IPS-18c (cell line): ENCODE results near the gene PALD1.
"Not testable (repeated sequence)": the region's sequence is repeated elsewhere in the genome, so short reads cannot be mapped to it uniquely, and the experiment has no call there.

Source experiments
- H3K4me3 ChIP-seq: 2 replicates; pipeline ENCODE4 v1.7.0; 2013; ENCODE audit warnings: low read depth, mild to moderate bottlenecking, low read length, moderate library complexity; ENCODE audit not compliant: insufficient read depth
- H3K9me3 ChIP-seq: one replicate; pipeline ENCODE4 v1.6.1; 2013; ENCODE audit warnings: mild to moderate bottlenecking, low read length, moderate library complexity; ENCODE audit not compliant: control insufficient read depth, insufficient read depth

The PALD1 gene

GRCh38 chr10:70596110-70596798 is 117.7 kb downstream of the PALD1 start:
- peaks cover 2% of the 10 kb centered on the region for H3K9me3 ChIP-seq
- H3K4me3 ChIP-seq: no peak overlapping the region

GRCh38 chr10:70596860-70597809 is 118.6 kb downstream of the PALD1 start:
- Histone ChIP-seq H3K9me3 (peaks cover 2% of the 10 kb centered on the region), H3K4me3 (no peak overlapping the region)

- H3K4me3 ChIP-seq: no peak overlapping the region
- H3K9me3 ChIP-seq: peaks cover 2% of the 10 kb centered on the region
Observed at GRCh38 chr10:70597856-70598815, 119.6 kb downstream of the PALD1 start.

- Histone ChIP-seq H3K9me3 (peaks cover 2% of the 10 kb centered on the region), H3K4me3 (no peak overlapping the region)
Observed at GRCh38 chr10:70598857-70599295, 120.3 kb downstream of the PALD1 start.

- peaks cover 2% of the 10 kb centered on the region for H3K9me3 ChIP-seq
- H3K4me3 ChIP-seq: no peak overlapping the region
Observed at GRCh38 chr10:70599319-70599718, 120.8 kb downstream of the PALD1 start.

- Histone ChIP-seq H3K9me3 (peaks cover 2% of the 10 kb centered on the region), H3K4me3 (no peak overlapping the region)
Observed at GRCh38 chr10:70599791-70600190, 121.2 kb downstream of the PALD1 start.

GRCh38 chr10:70600512-70601395 is 122.2 kb downstream of the PALD1 start:
- H3K4me3 ChIP-seq: no peak overlapping the region
- peaks cover 2% of the 10 kb centered on the region for H3K9me3 ChIP-seq

- H3K9me3 ChIP-seq: peaks cover 2% of the 10 kb centered on the region
- no peak overlapping the region for H3K4me3 ChIP-seq
Observed at GRCh38 chr10:70601746-70602145, 123.2 kb downstream of the PALD1 start.

GRCh38 chr10:70602665-70603448 is 124.3 kb downstream of the PALD1 start, which contains the start of gene PRF1:
TSS of gene PRF1 (minus strand) at chr10:70602741. CDS start at chr10:70600902, 1,839 bp downstream.
- H3K4me3 ChIP-seq: no peak within 1 kb of the TSS

GRCh38 chr10:70603449-70603801 is 124.9 kb downstream of the PALD1 start:
- Histone ChIP-seq H3K9me3 (peaks cover 2% of the 10 kb centered on the region), H3K4me3 (no peak overlapping the region)

More at GRCh38 chr10:70602665-70603448, 124.3 kb downstream of the PALD1 start, which contains the start of gene PRF1:
- H3K9me3 ChIP-seq: peaks cover 2% of the 10 kb centered on the region

- Histone ChIP-seq H3K4me3 (no peak overlapping the region), H3K9me3 (peaks cover 2% of the 10 kb centered on the region)
Observed at GRCh38 chr10:70604106-70604505, 125.5 kb downstream of the PALD1 start.

GRCh38 chr10:70605161-70605560 is 126.6 kb downstream of the PALD1 start:
- Histone ChIP-seq H3K4me3 (no peak overlapping the region), H3K9me3 (no peaks in the 10 kb centered on the region)

- H3K4me3 ChIP-seq: no peak overlapping the region
- H3K9me3 ChIP-seq: no peaks in the 10 kb centered on the region
Observed at GRCh38 chr10:70607936-70608335, 129.4 kb downstream of the PALD1 start.

- no peak overlapping the region for H3K4me3 ChIP-seq
- no peaks in the 10 kb centered on the region for H3K9me3 ChIP-seq
Observed at GRCh38 chr10:70613941-70614340, 135.4 kb downstream of the PALD1 start.

GRCh38 chr10:70614364-70614763 is 135.8 kb downstream of the PALD1 start:
- H3K9me3 ChIP-seq, H3K4me3 ChIP-seq: not testable (repeated sequence)
